ENCODE data around the gene RBM33. TPM values are rescaled to one million over a fixed set of nuclear protein-coding genes. Genes with fewer than 3 reads are reported as not detected.

Gene RBM33
- total and polyA plus RNA-seq, 2 of the 8 experiments (the other 6 are each of a cell fraction or from before 2014, with no cell fraction given) = 16.5 to 64.6 TPM

GRCh38 chr7:155755026-155755425 is 110.6 kb downstream of the RBM33 start (continued):
- TF ChIP-seq SRF (IDR thresholded peaks at IDR 0.05; ENCODE audit: low read depth, low read length) = no peak
- no peak for TF ChIP-seq POU5F1 (IDR thresholded peaks at IDR 0.05; ENCODE audit: low read depth, low read length)
- no peak for TF ChIP-seq EZH2 (IDR thresholded peaks at IDR 0.05; ENCODE audit: low read depth, low read length, severe bottlenecking)
- no peak for TF ChIP-seq RNF2 (IDR thresholded peaks at IDR 0.05; ENCODE audit: borderline replicate concordance, low read depth, low read length, missing control alignments, poor library complexity, severe bottlenecking)
- no peak for TF ChIP-seq SP1 (IDR thresholded peaks at IDR 0.05; ENCODE audit: low read depth, low read length)
